ENCODE measurements around the gene WWOX. TPM values are rescaled to one million over a fixed set of nuclear protein-coding genes. Genes with fewer than 3 reads are reported as not detected.
A peak's percentile ranks its signal among the peaks of the same experiment; 100 is the strongest.

The WWOX gene
- total and polyA plus RNA-seq, 2 of the 13 experiments (the other 11 are each of a cell fraction or from before 2014, with no cell fraction given), result 9.1 to 37.4 TPM

- TF ChIP-seq ZBTB40 (IDR thresholded peaks at IDR 0.05) (no peak), ZBTB40 (CRISPR knock-in tag; IDR thresholded peaks at IDR 0.05) (no peak), REXO4 (CRISPR knock-in tag; IDR thresholded peaks at IDR 0.05; ENCODE audit: borderline replicate concordance) (no peak), ZFP41 (CRISPR knock-in tag; IDR thresholded peaks at IDR 0.05; ENCODE audit: borderline replicate concordance) (no peak), SKIL (CRISPR knock-in tag; IDR thresholded peaks at IDR 0.05; ENCODE audit: borderline replicate concordance) (0 out of 2 replicates have a peak, but pooled peaks have one; percentile 49), ZNF749 (CRISPR knock-in tag; IDR thresholded peaks at IDR 0.05; ENCODE audit: borderline replicate concordance) (no peak), MED1 (CRISPR knock-in tag; IDR thresholded peaks at IDR 0.05) (peak; percentile 55; the same call in 1 of the 2 replicates), POLR2AphosphoS5 (IDR thresholded peaks at IDR 0.05; ENCODE audit: low read depth, low read length) (no peak), DRAP1 (CRISPR knock-in tag; IDR thresholded peaks at IDR 0.05) (0 out of 2 replicates have a peak, but pooled peaks have one; percentile 20), STAT5B (CRISPR knock-in tag; IDR thresholded peaks at IDR 0.05) (no peak), TRIM22 (IDR thresholded peaks at IDR 0.05) (no peak), CERS6 (CRISPR knock-in tag; IDR thresholded peaks at IDR 0.05) (no peak), MZF1 (CRISPR knock-in tag; IDR thresholded peaks at IDR 0.05; ENCODE audit: borderline replicate concordance) (no peak)
Observed at GRCh38 chr16:78240459-78241222, 141.2 kb downstream of the WWOX start (continued).
